ENCODE measurements around the gene KIF21B. TPM values are rescaled to one million over a fixed set of nuclear protein-coding genes. Genes with fewer than 3 reads are reported as not detected.

Gene KIF21B
- total and polyA plus RNA-seq, 7 donors: 0.28 to 18.4 (median 0.81) TPM

DNA sequence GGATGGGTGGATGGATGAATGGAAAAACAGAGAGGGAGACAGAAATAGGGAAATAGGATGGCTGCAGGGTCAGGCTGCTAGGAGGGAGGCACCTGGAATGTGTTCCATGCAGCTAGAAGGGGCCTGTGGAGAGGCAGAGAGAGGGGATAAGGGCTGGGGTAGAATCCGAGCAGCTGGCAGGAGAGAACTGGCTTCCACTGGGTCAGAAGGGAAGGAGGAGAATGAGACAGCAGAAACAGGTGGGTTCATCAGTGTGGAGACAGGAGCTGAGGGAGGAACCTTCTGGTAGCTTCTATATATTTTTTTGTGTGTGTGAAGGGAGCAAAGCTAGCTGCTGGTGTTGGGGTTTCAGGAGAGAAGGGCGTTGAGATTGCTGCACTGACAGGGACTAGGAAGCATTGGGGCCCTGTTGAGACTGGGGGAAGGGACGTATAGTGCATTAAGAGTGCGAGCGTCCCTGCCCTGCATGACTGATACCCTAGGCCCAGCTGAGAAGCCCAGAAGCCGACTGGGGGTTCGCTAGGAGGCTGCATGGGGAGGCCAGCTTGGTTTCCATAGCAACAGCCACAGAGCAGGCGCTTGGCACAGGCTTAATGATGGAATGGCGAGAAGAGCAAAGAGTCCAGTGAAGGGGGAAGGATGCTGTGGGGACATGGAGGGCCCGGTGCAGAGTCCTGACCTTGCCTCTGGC lies 14.8 kb upstream of the KIF21B start:
- no peak for DNase-seq
- H3K4me3 ChIP-seq: no peak overlapping the region
- intact Hi-C loops (cut with DNase I): no loop called here
- H3K36me3 ChIP-seq: no peaks in the 10 kb centered on the region
- H3K27me3 ChIP-seq: peaks cover 0 to 3% (median 0%) of the 10 kb centered on the region in 3 donors
- 92% methylated on average over 10 of the region's 10 CpGs for WGBS, 2 donors
- H3K9me3 ChIP-seq: no peaks in the 10 kb centered on the region
- H3K27ac ChIP-seq: no peak overlapping the region
- H3K4me1 ChIP-seq: peaks cover 0 to 9% (median 4%) of the 10 kb centered on the region in 4 donors
- TF ChIP-seq EP300 (IDR thresholded peaks at IDR 0.05) (no peak), POLR2A (IDR thresholded peaks at IDR 0.05) (no peak), POLR2AphosphoS5 (IDR thresholded peaks at IDR 0.05) (no peak)
- TF ChIP-seq, protein P1, sequence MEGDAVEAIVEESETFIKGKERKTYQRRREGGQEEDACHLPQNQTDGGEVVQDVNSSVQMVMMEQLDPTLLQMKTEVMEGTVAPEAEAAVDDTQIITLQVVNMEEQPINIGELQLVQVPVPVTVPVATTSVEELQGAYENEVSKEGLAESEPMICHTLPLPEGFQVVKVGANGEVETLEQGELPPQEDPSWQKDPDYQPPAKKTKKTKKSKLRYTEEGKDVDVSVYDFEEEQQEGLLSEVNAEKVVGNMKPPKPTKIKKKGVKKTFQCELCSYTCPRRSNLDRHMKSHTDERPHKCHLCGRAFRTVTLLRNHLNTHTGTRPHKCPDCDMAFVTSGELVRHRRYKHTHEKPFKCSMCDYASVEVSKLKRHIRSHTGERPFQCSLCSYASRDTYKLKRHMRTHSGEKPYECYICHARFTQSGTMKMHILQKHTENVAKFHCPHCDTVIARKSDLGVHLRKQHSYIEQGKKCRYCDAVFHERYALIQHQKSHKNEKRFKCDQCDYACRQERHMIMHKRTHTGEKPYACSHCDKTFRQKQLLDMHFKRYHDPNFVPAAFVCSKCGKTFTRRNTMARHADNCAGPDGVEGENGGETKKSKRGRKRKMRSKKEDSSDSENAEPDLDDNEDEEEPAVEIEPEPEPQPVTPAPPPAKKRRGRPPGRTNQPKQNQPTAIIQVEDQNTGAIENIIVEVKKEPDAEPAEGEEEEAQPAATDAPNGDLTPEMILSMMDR (IDR thresholded peaks at IDR 0.05): no peak

DNA sequence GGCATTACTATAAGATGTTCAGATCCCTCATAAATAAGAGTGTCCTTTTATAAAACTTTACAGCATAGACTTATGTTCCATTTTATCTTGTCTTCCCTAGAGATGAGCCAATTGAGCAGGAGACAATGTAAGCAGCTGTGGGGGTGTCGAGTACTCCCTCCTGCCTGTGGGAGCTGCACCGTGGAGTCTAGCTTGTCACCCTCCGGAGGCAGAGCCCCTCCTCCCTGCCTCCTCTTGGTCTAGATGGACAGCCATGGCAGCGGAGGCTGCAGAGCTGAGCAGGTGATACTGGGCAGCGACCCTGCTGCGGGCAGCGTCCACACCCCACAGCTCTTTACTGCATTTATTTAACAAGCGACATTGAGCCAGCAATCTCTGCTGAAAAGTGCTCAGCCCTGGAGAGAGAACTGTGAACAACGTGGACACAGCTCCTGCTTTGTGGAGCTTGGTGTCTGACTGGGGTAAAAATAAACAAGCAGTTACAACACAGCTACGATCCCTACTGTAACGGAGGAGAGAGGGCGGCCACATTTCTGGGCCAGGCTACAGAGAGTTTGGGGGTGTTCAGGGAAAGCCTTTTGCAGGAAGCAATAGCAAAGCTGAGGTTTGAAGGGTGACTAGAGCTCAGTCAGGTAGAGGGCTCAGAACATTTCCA lies 12.8 kb upstream of the KIF21B start:
- intact Hi-C loops (cut with DNase I): no loop called here
- no peak overlapping the region for H3K4me3 ChIP-seq
- no peaks in the 10 kb centered on the region for H3K36me3 ChIP-seq
- no peak overlapping the region for H3K27ac ChIP-seq
- H3K9me3 ChIP-seq: no peaks in the 10 kb centered on the region
- 39 to 71% methylated on average over 12 of the region's 12 CpGs for WGBS, 2 donors
- no peak for TF ChIP-seq POLR2A (IDR thresholded peaks at IDR 0.05)
- TF ChIP-seq, protein P1 (IDR thresholded peaks at IDR 0.05): no peak
- TF ChIP-seq POLR2AphosphoS5 (IDR thresholded peaks at IDR 0.05): no peak
- no peak for TF ChIP-seq EP300 (IDR thresholded peaks at IDR 0.05)
- DNase-seq: no peak
- H3K4me1 ChIP-seq: no peaks in the 10 kb centered on the region
- peaks cover 0 to 3% (median 0%) of the 10 kb centered on the region in 3 donors for H3K27me3 ChIP-seq

DNA sequence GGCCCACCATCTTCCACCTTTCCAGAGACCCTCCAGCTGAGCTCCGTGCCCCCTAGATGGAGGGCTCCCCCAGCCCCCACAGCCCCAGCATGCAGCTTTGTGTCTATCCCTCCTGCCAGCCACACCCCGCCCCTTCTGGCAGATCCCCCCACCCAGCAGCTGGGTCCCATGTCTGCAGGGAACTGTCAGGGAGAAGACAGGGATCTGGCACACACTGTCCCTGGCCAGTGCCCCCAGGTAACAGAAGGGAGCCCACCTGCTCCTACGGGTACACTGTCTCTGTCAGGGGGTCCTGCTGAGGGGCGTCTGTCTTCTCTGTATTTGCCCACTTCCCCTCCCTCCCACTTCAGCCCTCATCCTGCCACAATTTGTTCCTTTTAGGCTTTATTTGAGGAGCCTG lies 11.2 kb upstream of the KIF21B start:
- intact Hi-C loops (cut with DNase I): no loop called here
- H3K4me3 ChIP-seq: no peak overlapping the region
- 81 to 94% methylated on average over 4 of the region's 4 CpGs for WGBS, 2 donors
- H3K9me3 ChIP-seq: no peaks in the 10 kb centered on the region
- TF ChIP-seq EP300 (IDR thresholded peaks at IDR 0.05) (no peak), POLR2AphosphoS5 (IDR thresholded peaks at IDR 0.05) (no peak), POLR2A (IDR thresholded peaks at IDR 0.05) (no peak)
- TF ChIP-seq, protein P1 (IDR thresholded peaks at IDR 0.05): no peak
- peaks cover 0 to 3% (median 0%) of the 10 kb centered on the region in 3 donors for H3K27me3 ChIP-seq
- DNase-seq: no peak
- H3K4me1 ChIP-seq: peaks cover 0 to 2% (median 0%) of the 10 kb centered on the region in 4 donors
- H3K36me3 ChIP-seq: no peaks in the 10 kb centered on the region
- no peak overlapping the region for H3K27ac ChIP-seq

DNA sequence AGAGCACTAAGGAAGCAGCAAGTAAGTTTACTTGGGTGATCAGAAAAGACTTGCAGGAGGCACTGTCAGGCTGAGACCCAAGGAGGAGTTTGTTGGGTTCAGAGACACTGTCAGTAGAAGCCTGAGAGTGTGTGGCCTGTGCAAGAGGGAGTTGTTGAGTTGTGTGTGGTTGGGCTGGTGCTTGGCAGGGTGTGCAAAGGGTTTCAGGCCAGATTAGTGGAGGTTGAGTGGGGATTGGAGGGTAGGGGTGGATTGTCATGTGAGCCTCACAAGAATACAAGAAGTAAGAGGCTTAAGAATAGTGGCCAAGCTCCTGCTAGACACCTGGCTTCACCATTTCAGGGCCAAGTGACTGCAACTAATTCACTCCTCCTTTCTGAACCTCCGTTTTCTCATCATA lies 8.9 kb upstream of the KIF21B start:
- WGBS, 2 donors: 85 to 86% methylated on average over 1 of the region's 1 CpG
- intact Hi-C loops (cut with DNase I): no loop called here
- H3K27ac ChIP-seq: no peak overlapping the region
- DNase-seq: no peak
- peaks cover 0 to 3% (median 0%) of the 10 kb centered on the region in 3 donors for H3K27me3 ChIP-seq
- no peak overlapping the region for H3K4me3 ChIP-seq
- H3K36me3 ChIP-seq: no peaks in the 10 kb centered on the region
- H3K9me3 ChIP-seq: no peaks in the 10 kb centered on the region
- TF ChIP-seq POLR2A (IDR thresholded peaks at IDR 0.05) (no peak), POLR2AphosphoS5 (IDR thresholded peaks at IDR 0.05) (no peak), EP300 (IDR thresholded peaks at IDR 0.05) (no peak)
- TF ChIP-seq, protein P1 (IDR thresholded peaks at IDR 0.05): no peak
- peaks cover 0 to 20% (median 0%) of the 10 kb centered on the region in 4 donors for H3K4me1 ChIP-seq

All from sigmoid colon (tissue), 7 donors.